Breast epithelium (tissue), 4 donors: Measurements from ENCODE around the gene WASF3. TPM values are rescaled to one million over a fixed set of nuclear protein-coding genes. Genes with fewer than 3 reads are reported as not detected.

Experiments used
- DNase-seq, 2 donors: peaks; one replicate each; pipeline ENCODE4 v3.0.0-alpha.2; 2019; ENCODE audit warnings: low spot score in 2 of 2
- H3K27ac ChIP-seq, 2 donors: fragments of 200-600 bp; sonication (generic) in 1 of 2; one replicate each; pipeline ENCODE4 v1.5.1; 2016 to 2019; ENCODE audit warnings: mild to moderate bottlenecking in 1 of 2
- H3K27me3 ChIP-seq, 2 donors: fragments of 200-600 bp; sonication (generic) in 1 of 2; one replicate each; pipeline versions ENCODE4 v1.5.1 to v1.6.0; 2017 to 2019; ENCODE audit warnings: control low read depth in 1 of 2, mild to moderate bottlenecking in 1 of 2
- H3K36me3 ChIP-seq: fragments of 200-600 bp; one replicate; pipeline ENCODE4 v1.5.1; 2019
- H3K4me1 ChIP-seq, 2 donors: fragments of 200-600 bp; sonication (generic); one replicate each; pipeline ENCODE4 v1.5.1; 2016 to 2019; ENCODE audit warnings: control low read depth in 1 of 2
- H3K4me3 ChIP-seq, 3 donors: fragments of 200-600 bp; sonication (generic); 1 replicate in 2 of 3; 2 replicates in 1 of 3; pipeline ENCODE4 v1.5.1; 2016 to 2019; ENCODE audit warnings: mild to moderate bottlenecking in 3 of 3, moderate library complexity in 2 of 3
- H3K9me3 ChIP-seq, 2 donors: fragments of 200-600 bp; sonication (generic) in 1 of 2; one replicate each; pipeline ENCODE4 v1.5.1; 2016 to 2019; ENCODE audit warnings: control low read depth in 1 of 2
- POLR2A ChIP-seq: fragments of 450-650 bp; IDR thresholded peaks from one replicate; pipeline ENCODE4 v1.6.1; 2016; ENCODE audit warnings: antibody characterized with exemption, mild to moderate bottlenecking, moderate library complexity
- POLR2AphosphoS5 ChIP-seq, 3 donors: sonication (generic); formaldehyde crosslinking; IDR thresholded peaks; one replicate each; pipeline ENCODE4 v1.6.1; 2017; ENCODE audit warnings: antibody characterized with exemption in 3 of 3
- intact Hi-C: fragments of 100-400 bp; cut with DNase I; formaldehyde crosslinking; loops from one replicate; pipeline ENCODE4 v1.15.1; 2023; ENCODE audit warnings: low total_unique reads
- total RNA-seq, 3 donors: library from RNA; depleted of rRNA; stranded (reverse); fragments of >200 nt; gene quantifications; one replicate each; pipeline ENCODE4 v1.1.0, GENCODE V29; 2016
- TF ChIP-seq, protein P1 (sequence below), 3 donors: fragments of 450-650 bp; IDR thresholded peaks; one replicate each; pipeline ENCODE4 v1.5.1; 2016 to 2017; ENCODE audit warnings: antibody characterized with exemption in 3 of 3, mild to moderate bottlenecking in 3 of 3, moderate library complexity in 3 of 3

Gene WASF3
- total RNA-seq, 3 donors from 2014 or later: 15.2 to 67.0 (median 19.3) TPM

GRCh38 chr13:26727122-26727521 is 169.6 kb downstream of the WASF3 start:
- TF ChIP-seq POLR2A (no peak), POLR2AphosphoS5 (IDR thresholded peaks at IDR 0.05) (no peak)
- TF ChIP-seq, protein P1, sequence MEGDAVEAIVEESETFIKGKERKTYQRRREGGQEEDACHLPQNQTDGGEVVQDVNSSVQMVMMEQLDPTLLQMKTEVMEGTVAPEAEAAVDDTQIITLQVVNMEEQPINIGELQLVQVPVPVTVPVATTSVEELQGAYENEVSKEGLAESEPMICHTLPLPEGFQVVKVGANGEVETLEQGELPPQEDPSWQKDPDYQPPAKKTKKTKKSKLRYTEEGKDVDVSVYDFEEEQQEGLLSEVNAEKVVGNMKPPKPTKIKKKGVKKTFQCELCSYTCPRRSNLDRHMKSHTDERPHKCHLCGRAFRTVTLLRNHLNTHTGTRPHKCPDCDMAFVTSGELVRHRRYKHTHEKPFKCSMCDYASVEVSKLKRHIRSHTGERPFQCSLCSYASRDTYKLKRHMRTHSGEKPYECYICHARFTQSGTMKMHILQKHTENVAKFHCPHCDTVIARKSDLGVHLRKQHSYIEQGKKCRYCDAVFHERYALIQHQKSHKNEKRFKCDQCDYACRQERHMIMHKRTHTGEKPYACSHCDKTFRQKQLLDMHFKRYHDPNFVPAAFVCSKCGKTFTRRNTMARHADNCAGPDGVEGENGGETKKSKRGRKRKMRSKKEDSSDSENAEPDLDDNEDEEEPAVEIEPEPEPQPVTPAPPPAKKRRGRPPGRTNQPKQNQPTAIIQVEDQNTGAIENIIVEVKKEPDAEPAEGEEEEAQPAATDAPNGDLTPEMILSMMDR (IDR thresholded peaks at IDR 0.05): no peak
- Histone ChIP-seq H3K27ac (no peak overlapping the region), H3K4me1 (no peaks in the 10 kb centered on the region), H3K9me3 (no peaks in the 10 kb centered on the region), H3K27me3 (no peaks in the 10 kb centered on the region), H3K36me3 (no peaks in the 10 kb centered on the region), H3K4me3 (no peak overlapping the region)
- intact Hi-C loops: no loop called here
- no peak for DNase-seq

DNA sequence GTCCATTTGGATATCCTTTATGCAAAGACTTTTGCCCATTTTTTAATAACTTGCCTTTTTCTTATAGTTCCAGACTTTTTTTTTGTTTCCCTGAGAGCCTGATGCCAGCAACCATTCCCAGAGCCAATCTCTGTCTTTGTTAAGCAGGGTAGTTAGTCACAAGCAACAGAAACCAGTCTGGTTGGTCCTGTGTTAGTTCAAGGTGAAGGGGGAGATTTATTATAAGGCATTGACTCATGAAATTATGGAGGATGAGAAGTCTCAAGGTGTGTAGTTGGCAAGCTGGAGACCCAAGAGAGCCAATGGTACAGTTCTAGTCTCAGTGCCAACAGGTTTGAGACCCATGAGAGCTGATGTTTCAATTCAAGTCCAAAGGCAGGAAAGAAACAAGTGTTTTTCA is 170.2 kb downstream of the WASF3 start:
- Histone ChIP-seq H3K36me3 (no peaks in the 10 kb centered on the region), H3K9me3 (no peaks in the 10 kb centered on the region), H3K27me3 (no peaks in the 10 kb centered on the region), H3K27ac (no peak overlapping the region), H3K4me3 (no peak overlapping the region), H3K4me1 (no peaks in the 10 kb centered on the region)
- intact Hi-C loops: no loop called here
- no peak for TF ChIP-seq POLR2A
- TF ChIP-seq POLR2AphosphoS5 (IDR thresholded peaks at IDR 0.05): no peak
- TF ChIP-seq, protein P1 (IDR thresholded peaks at IDR 0.05): no peak
- no peak for DNase-seq

DNA sequence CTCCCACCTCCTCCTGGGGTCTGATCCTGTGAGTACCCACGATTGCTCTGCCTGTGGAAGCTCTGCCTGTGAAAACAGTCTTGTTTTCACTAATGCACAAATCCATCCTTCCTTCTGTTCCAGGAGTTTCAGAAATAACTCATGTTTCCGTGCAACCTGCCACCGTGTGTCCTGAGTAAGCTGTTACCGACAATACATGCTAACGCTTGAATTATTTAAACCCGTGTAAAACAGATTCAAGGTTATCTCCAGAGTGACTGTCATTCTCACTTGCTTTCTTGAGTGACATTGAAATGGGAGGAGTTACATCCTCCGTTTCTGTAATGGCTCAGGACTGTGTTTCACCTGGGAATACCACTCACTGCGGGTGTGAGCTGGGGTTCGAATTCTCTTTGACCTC is 178.2 kb downstream of the WASF3 start:
- intact Hi-C loops: no loop called here
- no peak overlapping the region for H3K4me3 ChIP-seq
- TF ChIP-seq, protein P1 (IDR thresholded peaks at IDR 0.05): no peak
- TF ChIP-seq POLR2A: no peak
- TF ChIP-seq POLR2AphosphoS5 (IDR thresholded peaks at IDR 0.05): no peak

More for the DNA sequence above, 178.2 kb downstream of the WASF3 start:
- no peak overlapping the region for H3K27ac ChIP-seq
- no peak for DNase-seq
- no peaks in the 10 kb centered on the region for H3K36me3 ChIP-seq
- peaks cover 4 to 25% of the 10 kb centered on the region in 2 donors for H3K9me3 ChIP-seq
- H3K4me1 ChIP-seq: no peaks in the 10 kb centered on the region
- peaks cover 0 to 8% of the 10 kb centered on the region in 2 donors for H3K27me3 ChIP-seq

Other genes with a start within 250 kb of the WASF3 start
- 1 to 10 TPM in 1 of 3 donors, under 1 TPM in 2; 0.32 to 1.2 (median 0.33) TPM for gene GPR12, start 203.1 kb downstream of the WASF3 start, total RNA-seq